GM12875 (cell line): ENCODE data around the gene TECPR1.

ENCODE experiments used
- H3K4me3 ChIP-seq: one replicate; pipeline ENCODE4 v1.5.1; 2011; ENCODE audit warnings: low read depth, low read length, control low read depth
- TF ChIP-seq, protein P1 (sequence below): IDR thresholded peaks from 2 replicates; pipeline ENCODE4 v1.5.1; 2011; ENCODE audit warnings: low read depth, mild to moderate bottlenecking, control low read depth, inconsistent platforms, low read length, moderate library complexity, borderline replicate concordance; ENCODE audit not compliant: insufficient read depth

The TECPR1 gene

GRCh38 chr7:98200364-98200763, 51.7 kb downstream of the TECPR1 start:
- no peak overlapping the region for H3K4me3 ChIP-seq
- TF ChIP-seq, protein P1, sequence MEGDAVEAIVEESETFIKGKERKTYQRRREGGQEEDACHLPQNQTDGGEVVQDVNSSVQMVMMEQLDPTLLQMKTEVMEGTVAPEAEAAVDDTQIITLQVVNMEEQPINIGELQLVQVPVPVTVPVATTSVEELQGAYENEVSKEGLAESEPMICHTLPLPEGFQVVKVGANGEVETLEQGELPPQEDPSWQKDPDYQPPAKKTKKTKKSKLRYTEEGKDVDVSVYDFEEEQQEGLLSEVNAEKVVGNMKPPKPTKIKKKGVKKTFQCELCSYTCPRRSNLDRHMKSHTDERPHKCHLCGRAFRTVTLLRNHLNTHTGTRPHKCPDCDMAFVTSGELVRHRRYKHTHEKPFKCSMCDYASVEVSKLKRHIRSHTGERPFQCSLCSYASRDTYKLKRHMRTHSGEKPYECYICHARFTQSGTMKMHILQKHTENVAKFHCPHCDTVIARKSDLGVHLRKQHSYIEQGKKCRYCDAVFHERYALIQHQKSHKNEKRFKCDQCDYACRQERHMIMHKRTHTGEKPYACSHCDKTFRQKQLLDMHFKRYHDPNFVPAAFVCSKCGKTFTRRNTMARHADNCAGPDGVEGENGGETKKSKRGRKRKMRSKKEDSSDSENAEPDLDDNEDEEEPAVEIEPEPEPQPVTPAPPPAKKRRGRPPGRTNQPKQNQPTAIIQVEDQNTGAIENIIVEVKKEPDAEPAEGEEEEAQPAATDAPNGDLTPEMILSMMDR = no peak

GRCh38 chr7:98199131-98199530, 52.9 kb downstream of the TECPR1 start:
- TF ChIP-seq, protein P1 = no peak
- H3K4me3 ChIP-seq = no peak overlapping the region

DNA sequence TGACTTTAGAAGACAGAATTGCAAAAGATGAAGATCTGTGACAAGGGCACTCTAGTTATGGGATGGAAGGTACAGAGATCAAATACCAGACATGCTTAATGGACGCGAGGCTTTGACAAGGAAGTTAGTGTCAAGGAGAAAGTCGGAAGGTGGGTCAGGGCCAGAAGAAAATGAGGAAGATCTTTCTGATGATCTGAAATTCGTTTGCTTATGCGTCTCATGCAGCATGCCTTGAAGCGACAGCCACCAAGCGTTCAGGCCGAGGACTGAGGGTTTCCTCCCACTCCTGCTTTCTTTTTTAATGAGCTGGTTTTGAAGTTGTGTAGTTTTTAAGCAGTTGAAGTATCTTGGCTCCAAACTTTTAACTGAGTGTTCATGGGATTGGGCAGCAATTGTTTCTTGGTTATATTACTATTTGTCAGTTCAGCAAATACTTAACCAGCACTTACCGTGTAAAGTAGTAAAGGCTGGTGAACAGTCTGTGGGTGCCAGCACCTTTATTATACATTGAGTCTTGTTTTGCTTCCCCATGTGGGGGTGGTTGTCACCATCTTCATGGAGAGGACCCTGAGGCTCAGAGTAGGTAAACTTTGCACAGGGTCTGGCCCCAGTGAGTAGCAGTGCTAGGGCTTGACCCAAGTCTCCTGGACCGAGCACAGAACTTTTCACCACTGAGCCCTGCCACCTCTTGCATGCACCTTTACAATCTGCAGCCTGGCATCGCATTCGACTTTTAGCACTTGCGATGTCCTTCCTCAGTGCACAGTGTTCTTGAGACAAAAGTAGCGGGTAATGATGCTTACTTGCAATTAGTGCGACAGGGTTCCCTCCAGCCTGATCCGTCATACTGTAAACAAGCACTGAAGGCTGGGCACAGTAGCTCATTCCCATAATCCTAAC, 55.1 kb downstream of the TECPR1 start:
- no peak overlapping the region for H3K4me3 ChIP-seq
- TF ChIP-seq, protein P1 = no peak

DNA sequence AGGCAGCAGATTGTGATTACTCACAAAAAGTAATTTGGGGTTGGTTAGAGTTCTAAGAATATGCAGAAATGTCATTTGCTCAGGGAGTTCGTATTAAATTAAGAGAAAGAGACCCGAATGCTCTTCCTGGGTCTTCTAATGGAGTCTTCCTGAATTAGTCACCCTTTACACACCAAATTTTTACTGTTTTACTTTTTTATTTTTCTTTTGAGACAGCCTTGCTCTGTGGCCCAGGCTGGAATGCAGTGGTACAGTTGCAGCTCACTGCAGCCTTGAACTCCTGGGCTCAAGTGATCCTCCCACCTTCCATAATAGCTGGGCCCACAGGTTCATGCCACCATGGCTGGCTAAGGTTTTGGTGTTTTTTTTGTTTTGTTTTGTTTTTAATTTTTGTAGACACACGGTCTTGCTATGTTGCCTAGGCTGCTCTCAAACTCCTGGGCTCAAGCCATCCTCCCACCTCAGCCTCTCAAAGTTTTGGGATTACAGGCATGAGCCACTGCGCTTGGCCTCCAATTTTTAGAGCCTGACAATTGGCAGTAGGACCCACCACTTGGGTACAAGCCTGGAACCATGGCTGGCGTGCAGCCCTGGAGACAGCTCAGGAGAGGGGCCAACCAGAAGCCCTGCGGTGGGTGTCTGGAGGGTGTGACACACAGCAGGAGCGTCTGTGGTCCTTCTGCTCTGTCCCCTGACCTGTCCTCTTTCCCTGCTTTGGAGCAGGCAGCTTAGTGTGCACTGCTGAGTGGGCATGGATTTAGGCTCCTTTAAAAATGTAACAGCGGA, 57.2 kb downstream of the TECPR1 start:
- TF ChIP-seq, protein P1 = no peak
- no peak overlapping the region for H3K4me3 ChIP-seq

DNA sequence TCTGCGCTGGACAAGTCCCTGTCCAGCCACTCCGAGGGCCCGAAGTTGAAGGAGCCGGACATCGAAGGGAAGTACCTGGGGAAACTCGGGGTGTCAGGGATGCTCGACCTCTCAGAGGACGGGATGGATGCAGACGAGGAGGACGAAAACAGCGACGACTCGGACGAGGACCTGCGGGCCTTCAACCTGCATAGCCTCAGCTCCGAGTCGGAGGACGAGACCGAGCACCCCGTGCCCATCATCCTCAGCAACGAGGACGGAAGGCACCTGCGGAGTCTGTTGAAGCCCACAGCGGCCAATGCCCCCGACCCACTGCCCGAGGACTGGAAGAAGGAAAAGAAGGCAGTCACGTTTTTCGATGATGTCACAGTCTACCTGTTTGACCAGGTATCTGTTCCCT, 57.8 kb downstream of the TECPR1 start:
- TF ChIP-seq, protein P1 = no peak
- no peak overlapping the region for H3K4me3 ChIP-seq

GRCh38 chr7:98193474-98194180, 58.4 kb downstream of the TECPR1 start:
- H3K4me3 ChIP-seq = no peak overlapping the region
- TF ChIP-seq, protein P1 = no peak
